HepG2 (cell line): Measurements from ENCODE around the gene SETD1A. TPM values are rescaled to one million over a fixed set of nuclear protein-coding genes. Genes with fewer than 3 reads are reported as not detected.

Experiments used
- AHDC1 ChIP-seq: sonication (generic); formaldehyde crosslinking; IDR thresholded peaks from 2 replicates; pipeline ENCODE4 v1.5.1; 2020; ENCODE audit warnings: mild to moderate bottlenecking, missing genetic modification reagents, borderline replicate concordance
- KLF16 ChIP-seq, 2 experiments: sonication (generic) in 1 of 2; formaldehyde crosslinking in 1 of 2; IDR thresholded peaks; 2 replicates each; pipeline versions ENCODE4 v1.6.1 to v1.8.0; 2016 to 2023; ENCODE audit warnings: missing genetic modification reagents in 2 of 2, missing compliant biosample characterization in 1 of 2
- MAZ ChIP-seq, 2 experiments: sonication (generic) in 1 of 2; formaldehyde crosslinking in 1 of 2; IDR thresholded peaks; 2 replicates each; pipeline versions ENCODE4 v1.5.0 to v1.6.1; 2012 to 2020; ENCODE audit warnings: low read depth in 2 of 2, mild to moderate bottlenecking in 2 of 2, borderline replicate concordance in 1 of 2, improper control_type of control experiment in 1 of 2, low read length in 1 of 2, missing genetic modification reagents in 1 of 2, moderate library complexity in 1 of 2
- MIER3 ChIP-seq: IDR thresholded peaks from 2 replicates; pipeline ENCODE4 v1.6.1; 2016; ENCODE audit warnings: missing compliant biosample characterization, borderline replicate concordance
- MXD4 ChIP-seq: IDR thresholded peaks from 2 replicates; pipeline ENCODE4 v1.6.1; 2016; ENCODE audit warnings: mild to moderate bottlenecking, missing biosample characterization, missing genetic modification reagents
- NFE2 ChIP-seq: sonication (generic); formaldehyde crosslinking; IDR thresholded peaks from 2 replicates; pipeline ENCODE4 v1.4.0; 2020; ENCODE audit warnings: missing genetic modification reagents
- PAF1 ChIP-seq: IDR thresholded peaks from 2 replicates; pipeline ENCODE4 v1.6.1; 2016; ENCODE audit warnings: missing genetic modification reagents, missing compliant biosample characterization
- POGZ ChIP-seq: sonication (generic); formaldehyde crosslinking; IDR thresholded peaks from 2 replicates; pipeline ENCODE4 v1.4.0; 2020; ENCODE audit warnings: mild to moderate bottlenecking, missing genetic modification reagents
- PPARG ChIP-seq: conservative IDR thresholded peaks from 2 replicates; pipeline ENCODE4 v1.6.1; 2016; ENCODE audit warnings: missing biosample characterization, missing genetic modification reagents
- SKIL ChIP-seq: sonication (generic); formaldehyde crosslinking; IDR thresholded peaks from 2 replicates; pipeline ENCODE4 v1.8.0; 2022; ENCODE audit warnings: missing genetic modification reagents, mild to moderate bottlenecking, moderate library complexity, borderline replicate concordance
- TCF7L2 ChIP-seq: IDR thresholded peaks from 2 replicates; pipeline ENCODE4 v1.6.1; 2011; ENCODE audit warnings: mild to moderate bottlenecking, low read depth, low read length, moderate library complexity
- ZNF121 ChIP-seq: sonication (generic); formaldehyde crosslinking; IDR thresholded peaks from 2 replicates; pipeline ENCODE4 v1.5.0; 2020; ENCODE audit warnings: mild to moderate bottlenecking, missing genetic modification reagents
- ZNF143 ChIP-seq: sonication (generic); formaldehyde crosslinking; IDR thresholded peaks from 2 replicates; pipeline ENCODE4 v1.4.0; 2020; ENCODE audit warnings: missing genetic modification reagents
- ZNF337 ChIP-seq: sonication (generic); formaldehyde crosslinking; IDR thresholded peaks from 2 replicates; pipeline ENCODE4 v1.5.1; 2020; ENCODE audit warnings: missing genetic modification reagents, low read depth, mild to moderate bottlenecking, borderline replicate concordance
- ZNF33B ChIP-seq: sonication (generic); formaldehyde crosslinking; IDR thresholded peaks from 2 replicates; pipeline ENCODE4 v1.5.1; 2020; ENCODE audit warnings: mild to moderate bottlenecking, missing genetic modification reagents
- ZNF460 ChIP-seq: sonication (generic); formaldehyde crosslinking; IDR thresholded peaks from 2 replicates; pipeline ENCODE4 v1.5.1; 2020; ENCODE audit warnings: missing genetic modification reagents, mild to moderate bottlenecking, borderline replicate concordance
- ZNF652 ChIP-seq: IDR thresholded peaks from 2 replicates; pipeline ENCODE4 v1.6.1; 2016; ENCODE audit warnings: low read depth, borderline replicate concordance
- ZNF776 ChIP-seq: sonication (generic); formaldehyde crosslinking; IDR thresholded peaks from 2 replicates; pipeline ENCODE4 v1.4.0; 2020; ENCODE audit warnings: mild to moderate bottlenecking, missing genetic modification reagents
- ZNF839 ChIP-seq: sonication (generic); formaldehyde crosslinking; IDR thresholded peaks from 2 replicates; pipeline ENCODE4 v1.4.0; 2020; ENCODE audit warnings: missing genetic modification reagents, mild to moderate bottlenecking, borderline replicate concordance
- polyA plus RNA-seq, 8 experiments: library from polyadenylated mRNA; depleted of rRNA in 3 of 8; stranded (reverse) in 7 of 8; unstranded in 1 of 8; fragments of >200 nt; fragmentation: Illumina TruSeq in 4 of 8; extraction: Trizol in 4 of 8; gene quantifications; 2 replicates each; pipeline versions ENCODE4 v1.2.1 to v1.2.3, GENCODE V29; 2011 to 2016; ENCODE audit warnings: low read depth in 4 of 8, missing spikeins in 1 of 8, mixed read lengths in 1 of 8; ENCODE audit not compliant: insufficient read depth in 1 of 8
- total RNA-seq, 5 experiments: library from RNA; depleted of rRNA; stranded (reverse); fragments of >200 nt; fragmentation: Illumina TruSeq; extraction: Trizol; gene quantifications; 2 replicates each; pipeline ENCODE4 v1.2.3, GENCODE V29; 2016; ENCODE audit warnings: low read depth in 1 of 5
- TF ChIP-seq, protein P1 (sequence below): sonication (generic); formaldehyde crosslinking; IDR thresholded peaks from 2 replicates; pipeline ENCODE4 v1.5.0; 2020; ENCODE audit warnings: missing genetic modification reagents

SETD1A gene
- total and polyA plus RNA-seq, 2 of the 13 experiments (the other 11 are each of a cell fraction or from before 2014, with no cell fraction given) = 3.8 to 5.6 TPM

- TF ChIP-seq MXD4 (peak; percentile 67; the same call in 1 of the 2 replicates), PPARG (CRISPR knock-in tag) (no peak; the same call in 1 of the 2 replicates), POGZ (CRISPR knock-in tag) (peak; percentile 67), MAZ (IDR thresholded peaks at IDR 0.05; ENCODE audit: borderline replicate concordance, low read depth, low read length) (no peak), MAZ (CRISPR knock-in tag; IDR thresholded peaks at IDR 0.05; ENCODE audit: low read depth) (peak; percentile 95), NFE2 (CRISPR knock-in tag) (no peak), MIER3 (peak; percentile 51; the same call in 1 of the 2 replicates), KLF16 (CRISPR knock-in tag; IDR thresholded peaks at IDR 0.05) (peak; percentile 35 to 51; a peak in 2 of 4 replicates), ZNF337 (CRISPR knock-in tag) (peak; percentile 75; the same call in 1 of the 2 replicates), ZNF460 (no peak), TCF7L2 (no peak), ZNF33B (CRISPR knock-in tag) (peak; percentile 68; the same call in 1 of the 2 replicates), ZNF652 (no peak), AHDC1 (no peak), ZNF121 (CRISPR knock-in tag) (peak; percentile 73), PAF1 (no peak), ZNF839 (CRISPR knock-in tag) (0 out of 2 replicates have a peak, but pooled peaks have one; percentile 79), SKIL (0 out of 2 replicates have a peak, but pooled peaks have one; percentile 58), ZNF143 (CRISPR knock-in tag) (peak; percentile 44; the same call in 1 of the 2 replicates), ZNF776 (peak; percentile 66; the same call in 1 of the 2 replicates)
- TF ChIP-seq, protein P1, sequence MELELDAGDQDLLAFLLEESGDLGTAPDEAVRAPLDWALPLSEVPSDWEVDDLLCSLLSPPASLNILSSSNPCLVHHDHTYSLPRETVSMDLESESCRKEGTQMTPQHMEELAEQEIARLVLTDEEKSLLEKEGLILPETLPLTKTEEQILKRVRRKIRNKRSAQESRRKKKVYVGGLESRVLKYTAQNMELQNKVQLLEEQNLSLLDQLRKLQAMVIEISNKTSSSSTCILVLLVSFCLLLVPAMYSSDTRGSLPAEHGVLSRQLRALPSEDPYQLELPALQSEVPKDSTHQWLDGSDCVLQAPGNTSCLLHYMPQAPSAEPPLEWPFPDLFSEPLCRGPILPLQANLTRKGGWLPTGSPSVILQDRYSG (CRISPR knock-in tag) = no peak
These were observed 28.0 kb downstream of the SETD1A start (continued) for GRCh38 chr16:30985401-30986128.
